Spleen (tissue), 7 donors: Measurements from ENCODE around the gene PCNX2.

ENCODE experiments used
- POLR2AphosphoS5 ChIP-seq, 3 donors: sonication (generic); formaldehyde crosslinking; IDR thresholded peaks; one replicate each; pipeline ENCODE4 v1.5.1; 2017; ENCODE audit warnings: antibody characterized with exemption in 3 of 3
- TF ChIP-seq, protein P1 (sequence below), 11 experiments: fragments of 200-600 bp in 7 of 11; fragments of 450-650 bp in 4 of 11; sonication (generic) in 4 of 11; IDR thresholded peaks in 8 of 11; conservative IDR thresholded peaks in 3 of 11; 1 replicate in 7 of 11; 2 replicates in 4 of 11; pipeline versions ENCODE4 v1.4.0 to v1.8.0; 2016 to 2021; ENCODE audit warnings: antibody characterized with exemption in 11 of 11, inconsistent platforms in 4 of 11, mild to moderate bottlenecking in 1 of 11
- donor health status: DM: no; HTN: no; CAD: no; lungs with moderate emphysema.
- donor health status: DM: no; HTN: no; CAD: no.
- donor health status: DM: no; HTN: no; CAD: no.

DNA sequence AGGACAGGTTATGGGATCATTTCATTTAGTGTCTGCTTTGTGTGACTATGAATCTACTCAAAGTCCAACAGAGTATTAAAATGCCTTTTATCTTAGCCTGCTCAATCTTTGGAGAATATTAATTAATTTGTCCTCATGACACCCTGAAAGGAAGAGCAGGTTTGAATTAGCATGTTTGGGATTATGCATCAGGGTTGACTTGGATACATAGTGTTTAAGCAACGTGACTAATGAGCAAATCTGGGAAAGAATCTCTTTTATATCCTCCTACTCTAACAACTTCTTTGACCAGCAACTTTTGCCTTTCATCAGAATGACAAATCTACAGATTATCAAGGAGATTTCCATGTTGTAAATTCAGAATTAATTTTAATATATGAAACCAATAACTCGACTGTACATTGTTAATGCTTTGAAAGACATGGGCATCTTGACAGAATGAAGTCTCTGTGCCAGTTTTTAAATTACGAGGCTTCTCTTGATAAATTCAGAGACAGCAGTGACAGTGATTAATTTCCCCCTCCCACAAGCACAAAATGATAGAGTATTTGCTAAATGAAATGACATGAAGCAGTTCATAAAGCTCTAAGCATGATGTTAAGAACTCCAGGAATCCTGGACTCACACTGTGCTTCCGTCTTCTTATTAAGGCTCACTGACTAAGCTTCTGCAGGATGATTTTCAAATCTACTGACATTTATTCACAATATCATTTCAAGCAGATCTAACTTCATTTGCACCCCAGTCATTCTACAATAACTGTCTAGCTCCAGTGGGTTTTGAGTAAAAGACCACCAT, 156.5 kb downstream of the PCNX2 start:
- TF ChIP-seq, protein P1, sequence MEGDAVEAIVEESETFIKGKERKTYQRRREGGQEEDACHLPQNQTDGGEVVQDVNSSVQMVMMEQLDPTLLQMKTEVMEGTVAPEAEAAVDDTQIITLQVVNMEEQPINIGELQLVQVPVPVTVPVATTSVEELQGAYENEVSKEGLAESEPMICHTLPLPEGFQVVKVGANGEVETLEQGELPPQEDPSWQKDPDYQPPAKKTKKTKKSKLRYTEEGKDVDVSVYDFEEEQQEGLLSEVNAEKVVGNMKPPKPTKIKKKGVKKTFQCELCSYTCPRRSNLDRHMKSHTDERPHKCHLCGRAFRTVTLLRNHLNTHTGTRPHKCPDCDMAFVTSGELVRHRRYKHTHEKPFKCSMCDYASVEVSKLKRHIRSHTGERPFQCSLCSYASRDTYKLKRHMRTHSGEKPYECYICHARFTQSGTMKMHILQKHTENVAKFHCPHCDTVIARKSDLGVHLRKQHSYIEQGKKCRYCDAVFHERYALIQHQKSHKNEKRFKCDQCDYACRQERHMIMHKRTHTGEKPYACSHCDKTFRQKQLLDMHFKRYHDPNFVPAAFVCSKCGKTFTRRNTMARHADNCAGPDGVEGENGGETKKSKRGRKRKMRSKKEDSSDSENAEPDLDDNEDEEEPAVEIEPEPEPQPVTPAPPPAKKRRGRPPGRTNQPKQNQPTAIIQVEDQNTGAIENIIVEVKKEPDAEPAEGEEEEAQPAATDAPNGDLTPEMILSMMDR (IDR thresholded peaks at IDR 0.05 in 8 of 11, conservative IDR thresholded peaks at IDR 0.05 in 3 of 11), result no peak
- no peak for TF ChIP-seq POLR2AphosphoS5 (IDR thresholded peaks at IDR 0.05)
